ENCODE measurements around the gene AARS2.
A peak's percentile ranks its signal among the peaks of the same experiment; 100 is the strongest.

AARS2 gene

DNA sequence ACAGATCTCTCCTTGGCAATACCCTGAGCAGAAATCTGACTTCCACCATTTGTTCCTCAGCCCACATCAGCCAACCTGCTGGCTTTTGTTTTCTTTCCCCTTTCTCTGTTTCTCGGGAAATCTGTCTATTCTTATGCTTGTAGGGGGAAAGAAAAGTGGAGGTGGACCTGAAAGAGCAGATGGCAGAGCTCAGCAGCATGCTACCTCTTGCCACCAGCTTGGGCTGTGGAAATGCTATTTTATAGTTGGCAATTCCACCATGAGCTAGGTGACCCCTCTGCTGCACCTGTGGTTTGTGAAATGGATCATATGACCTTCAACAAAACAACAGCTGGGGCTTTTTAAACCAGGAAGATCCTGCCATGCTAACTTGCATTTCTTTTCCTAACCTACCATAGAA lies 22.5 kb upstream of the AARS2 start:
- TF ChIP-seq POLR2AphosphoS5 (IDR thresholded peaks at IDR 0.05; ENCODE audit: low read depth) (no peak), CTCF (IDR thresholded peaks at IDR 0.05; ENCODE audit: insufficient read depth, low read length) (no peak), GABPA (IDR thresholded peaks at IDR 0.05; ENCODE audit: low read depth) (no peak), SPI1 (IDR thresholded peaks at IDR 0.05; ENCODE audit: borderline replicate concordance, low read depth) (no peak)
- TF ChIP-seq, protein P1, sequence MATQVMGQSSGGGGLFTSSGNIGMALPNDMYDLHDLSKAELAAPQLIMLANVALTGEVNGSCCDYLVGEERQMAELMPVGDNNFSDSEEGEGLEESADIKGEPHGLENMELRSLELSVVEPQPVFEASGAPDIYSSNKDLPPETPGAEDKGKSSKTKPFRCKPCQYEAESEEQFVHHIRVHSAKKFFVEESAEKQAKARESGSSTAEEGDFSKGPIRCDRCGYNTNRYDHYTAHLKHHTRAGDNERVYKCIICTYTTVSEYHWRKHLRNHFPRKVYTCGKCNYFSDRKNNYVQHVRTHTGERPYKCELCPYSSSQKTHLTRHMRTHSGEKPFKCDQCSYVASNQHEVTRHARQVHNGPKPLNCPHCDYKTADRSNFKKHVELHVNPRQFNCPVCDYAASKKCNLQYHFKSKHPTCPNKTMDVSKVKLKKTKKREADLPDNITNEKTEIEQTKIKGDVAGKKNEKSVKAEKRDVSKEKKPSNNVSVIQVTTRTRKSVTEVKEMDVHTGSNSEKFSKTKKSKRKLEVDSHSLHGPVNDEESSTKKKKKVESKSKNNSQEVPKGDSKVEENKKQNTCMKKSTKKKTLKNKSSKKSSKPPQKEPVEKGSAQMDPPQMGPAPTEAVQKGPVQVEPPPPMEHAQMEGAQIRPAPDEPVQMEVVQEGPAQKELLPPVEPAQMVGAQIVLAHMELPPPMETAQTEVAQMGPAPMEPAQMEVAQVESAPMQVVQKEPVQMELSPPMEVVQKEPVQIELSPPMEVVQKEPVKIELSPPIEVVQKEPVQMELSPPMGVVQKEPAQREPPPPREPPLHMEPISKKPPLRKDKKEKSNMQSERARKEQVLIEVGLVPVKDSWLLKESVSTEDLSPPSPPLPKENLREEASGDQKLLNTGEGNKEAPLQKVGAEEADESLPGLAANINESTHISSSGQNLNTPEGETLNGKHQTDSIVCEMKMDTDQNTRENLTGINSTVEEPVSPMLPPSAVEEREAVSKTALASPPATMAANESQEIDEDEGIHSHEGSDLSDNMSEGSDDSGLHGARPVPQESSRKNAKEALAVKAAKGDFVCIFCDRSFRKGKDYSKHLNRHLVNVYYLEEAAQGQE (IDR thresholded peaks at IDR 0.05; ENCODE audit: insufficient replicate concordance, low read depth): no peak
- Histone ChIP-seq H3K4me3 (replicated peaks; ENCODE audit: insufficient read depth, low read length) (no peak overlapping the region), H3K27me3 (ENCODE audit: insufficient read depth, poor library complexity, severe bottlenecking) (no peaks in the 10 kb centered on the region), H3K27ac (replicated peaks) (no peak overlapping the region)
- no peak for DNase-seq (ENCODE audit: low read depth in 1 of 2, low spot score in 1 of 2)

DNA sequence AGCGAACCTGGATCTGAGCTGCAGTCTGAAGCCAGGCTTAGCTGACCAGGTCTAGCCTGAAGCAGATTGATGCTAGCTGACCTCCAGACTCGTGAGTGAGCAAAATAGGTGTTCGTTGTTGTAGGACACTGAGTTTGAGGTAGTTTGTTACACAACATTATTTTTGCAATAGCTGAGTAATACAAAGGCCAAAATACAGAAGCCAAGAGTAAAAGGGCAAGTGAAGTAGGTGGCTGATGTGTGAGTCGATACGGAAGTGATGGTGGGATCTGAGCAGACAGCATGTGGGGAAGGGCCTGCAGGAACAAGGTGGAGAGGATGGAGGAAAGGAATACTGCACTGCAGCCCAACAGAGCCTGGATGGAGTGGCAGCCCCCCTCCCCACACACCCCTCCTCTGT lies 20.8 kb upstream of the AARS2 start:
- peak overlapping the region; percentile 42 for H3K27ac ChIP-seq (replicated peaks)
- H3K27me3 ChIP-seq (ENCODE audit: insufficient read depth, poor library complexity, severe bottlenecking): no peaks in the 10 kb centered on the region
- peak; percentile 62 to 84 for DNase-seq (ENCODE audit: low read depth in 1 of 2, low spot score in 1 of 2)
- H3K4me3 ChIP-seq (replicated peaks; ENCODE audit: insufficient read depth, low read length): no peak overlapping the region
- TF ChIP-seq SPI1 (IDR thresholded peaks at IDR 0.05; ENCODE audit: borderline replicate concordance, low read depth) (peak; percentile 60; the same call in 1 of the 2 replicates), POLR2AphosphoS5 (IDR thresholded peaks at IDR 0.05; ENCODE audit: low read depth) (no peak)

- Histone ChIP-seq H3K27ac (replicated peaks) (peak overlapping the region; percentile 4; the same call in 1 of the 2 replicates), H3K27me3 (ENCODE audit: insufficient read depth, poor library complexity, severe bottlenecking) (no peaks in the 10 kb centered on the region), H3K4me3 (replicated peaks; ENCODE audit: insufficient read depth, low read length) (no peak overlapping the region)
- DNase-seq (ENCODE audit: low read depth in 1 of 2, low spot score in 1 of 2): peak in 1 of 2 experiments; percentile 53
- TF ChIP-seq GABPA (IDR thresholded peaks at IDR 0.05; ENCODE audit: low read depth): no peak
- TF ChIP-seq, protein P1 (IDR thresholded peaks at IDR 0.05; ENCODE audit: insufficient replicate concordance, low read depth): no peak
- peak; percentile 57; the same call in 1 of the 2 replicates for TF ChIP-seq SPI1 (IDR thresholded peaks at IDR 0.05; ENCODE audit: borderline replicate concordance, low read depth)
Observed at GRCh38 chr6:44333273-44333919, 20.2 kb upstream of the AARS2 start.

DNA sequence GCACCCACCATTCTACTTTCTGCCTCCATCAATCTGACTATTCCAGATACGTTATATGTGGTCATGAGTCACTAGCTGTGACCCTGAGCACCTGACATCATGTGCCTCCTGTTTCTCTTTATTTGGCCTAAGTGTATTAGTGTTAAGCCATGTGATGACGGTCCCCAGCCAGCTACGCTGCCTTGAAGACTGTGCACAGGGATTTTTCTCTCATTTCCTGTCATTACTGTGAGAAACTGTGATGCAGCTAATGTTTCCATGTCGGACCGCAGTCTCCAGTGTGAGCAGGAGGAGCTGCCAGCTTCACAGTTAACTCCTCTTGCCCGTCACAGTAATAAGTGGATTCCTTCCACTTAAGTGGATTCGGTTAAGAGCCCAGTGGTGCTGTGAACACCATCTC lies 19.4 kb upstream of the AARS2 start:
- Histone ChIP-seq H3K4me3 (replicated peaks; ENCODE audit: insufficient read depth, low read length) (no peak overlapping the region), H3K27ac (replicated peaks) (no peak overlapping the region), H3K27me3 (ENCODE audit: insufficient read depth, poor library complexity, severe bottlenecking) (no peaks in the 10 kb centered on the region)
- no peak for DNase-seq (ENCODE audit: low read depth in 1 of 2, low spot score in 1 of 2)
- TF ChIP-seq SPI1 (IDR thresholded peaks at IDR 0.05; ENCODE audit: borderline replicate concordance, low read depth): no peak
- no peak for TF ChIP-seq CTCF (IDR thresholded peaks at IDR 0.05; ENCODE audit: insufficient read depth, low read length)
- TF ChIP-seq POLR2AphosphoS5 (IDR thresholded peaks at IDR 0.05; ENCODE audit: low read depth): no peak
- TF ChIP-seq, protein P1 (IDR thresholded peaks at IDR 0.05; ENCODE audit: insufficient replicate concordance, low read depth): no peak
- no peak for TF ChIP-seq GABPA (IDR thresholded peaks at IDR 0.05; ENCODE audit: low read depth)

Data from HL-60 (cell line).